ENCODE measurements around the gene PRKCA. TPM values are rescaled to one million over a fixed set of nuclear protein-coding genes. Genes with fewer than 3 reads are reported as not detected.

Gene PRKCA
- total and polyA plus RNA-seq, 2 donors (not counting 3 experiments of a cell fraction or from before 2014, with no cell fraction given), result 7.5 to 34.2 TPM

DNA sequence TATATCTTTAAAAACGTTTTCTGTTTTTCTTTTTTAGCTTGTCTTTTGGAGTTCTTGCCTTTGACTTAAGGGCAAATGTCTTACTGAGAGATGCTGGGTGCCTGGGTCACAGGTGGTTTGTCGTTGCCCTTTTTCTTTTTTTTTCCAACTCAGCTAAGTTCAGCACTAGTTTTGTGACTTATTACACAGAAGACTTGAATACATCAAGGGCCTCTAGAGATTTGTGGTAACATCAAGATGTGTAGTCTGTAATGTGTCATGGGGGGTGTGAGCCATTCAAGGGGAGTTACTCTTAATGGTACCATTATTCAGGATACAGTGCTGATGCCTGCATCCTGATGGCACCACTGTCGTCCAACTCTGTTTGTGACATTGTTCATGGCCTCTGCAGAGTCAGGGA lies 95.1 kb downstream of the PRKCA start:
- Histone ChIP-seq H3K27me3 (ENCODE audit: control insufficient read depth in 2 of 2, insufficient read depth in 2 of 2, low read length in 2 of 2) (no peaks in the 10 kb centered on the region), H3K79me2 (ENCODE audit: control insufficient read depth, insufficient read depth, low read length) (peaks cover 7% of the 10 kb centered on the region), H3K9me3 (replicated peaks; ENCODE audit: control insufficient read depth, insufficient read depth, low read length) (no peaks in the 10 kb centered on the region), H3K9ac (replicated peaks; ENCODE audit: extremely low read depth, insufficient read depth, low read length) (no peak overlapping the region), H4K20me1 (replicated peaks; ENCODE audit: control insufficient read depth, extremely low read depth, insufficient read depth, low read length) (no peaks in the 10 kb centered on the region), H3K36me3 (ENCODE audit: control insufficient read depth in 2 of 2, extremely low read depth in 1 of 2, insufficient read depth in 2 of 2, low read length in 2 of 2) (no peaks in the 10 kb centered on the region), H3K27ac (ENCODE audit: insufficient read depth, low read depth, low read length) (no peak overlapping the region), H2AFZ (ENCODE audit: low read depth, low read length) (no peak overlapping the region), H3K4me2 (ENCODE audit: insufficient read depth, low read length) (no peak overlapping the region), H3K4me1 (ENCODE audit: control insufficient read depth, extremely low read depth, insufficient read depth, low read length) (no peaks in the 10 kb centered on the region), H3K9me1 (replicated peaks; ENCODE audit: control insufficient read depth, extremely low read depth, insufficient read depth, low read length) (no peaks in the 10 kb centered on the region), H3K4me3 (replicated peaks in 1 of 3; ENCODE audit: insufficient read depth in 1 of 3, low read depth in 1 of 3, low read length in 3 of 3) (no peak overlapping the region)
- FAIRE-seq, result no peak
- intact Hi-C loops (cut with micrococcal nuclease), result no loop called here
- ChIA-PET POLR2A (no interaction called here), CTCF (no interaction called here)
- DNase-seq (ENCODE audit: low read depth, low spot score), result no peak
- TF ChIP-seq, protein P1, sequence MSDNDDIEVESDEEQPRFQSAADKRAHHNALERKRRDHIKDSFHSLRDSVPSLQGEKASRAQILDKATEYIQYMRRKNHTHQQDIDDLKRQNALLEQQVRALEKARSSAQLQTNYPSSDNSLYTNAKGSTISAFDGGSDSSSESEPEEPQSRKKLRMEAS (IDR thresholded peaks at IDR 0.05; ENCODE audit: insufficient read depth, insufficient read length), result no peak
- TF ChIP-seq FOS (IDR thresholded peaks at IDR 0.05; ENCODE audit: borderline replicate concordance, insufficient read depth, low read length) (no peak), MYC (IDR thresholded peaks at IDR 0.05; ENCODE audit: low read depth, low read length) (no peak), POLR2AphosphoS5 (IDR thresholded peaks at IDR 0.05; ENCODE audit: insufficient read depth, low read depth, low read length) (no peak), POLR2A (IDR thresholded peaks at IDR 0.05; ENCODE audit: low read depth, low read length) (no peak), GATA2 (IDR thresholded peaks at IDR 0.05; ENCODE audit: insufficient read depth, insufficient read length, low read depth, low read length) (no peak)
- TF ChIP-seq, protein P2, sequence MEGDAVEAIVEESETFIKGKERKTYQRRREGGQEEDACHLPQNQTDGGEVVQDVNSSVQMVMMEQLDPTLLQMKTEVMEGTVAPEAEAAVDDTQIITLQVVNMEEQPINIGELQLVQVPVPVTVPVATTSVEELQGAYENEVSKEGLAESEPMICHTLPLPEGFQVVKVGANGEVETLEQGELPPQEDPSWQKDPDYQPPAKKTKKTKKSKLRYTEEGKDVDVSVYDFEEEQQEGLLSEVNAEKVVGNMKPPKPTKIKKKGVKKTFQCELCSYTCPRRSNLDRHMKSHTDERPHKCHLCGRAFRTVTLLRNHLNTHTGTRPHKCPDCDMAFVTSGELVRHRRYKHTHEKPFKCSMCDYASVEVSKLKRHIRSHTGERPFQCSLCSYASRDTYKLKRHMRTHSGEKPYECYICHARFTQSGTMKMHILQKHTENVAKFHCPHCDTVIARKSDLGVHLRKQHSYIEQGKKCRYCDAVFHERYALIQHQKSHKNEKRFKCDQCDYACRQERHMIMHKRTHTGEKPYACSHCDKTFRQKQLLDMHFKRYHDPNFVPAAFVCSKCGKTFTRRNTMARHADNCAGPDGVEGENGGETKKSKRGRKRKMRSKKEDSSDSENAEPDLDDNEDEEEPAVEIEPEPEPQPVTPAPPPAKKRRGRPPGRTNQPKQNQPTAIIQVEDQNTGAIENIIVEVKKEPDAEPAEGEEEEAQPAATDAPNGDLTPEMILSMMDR (IDR thresholded peaks at IDR 0.05; ENCODE audit: extremely low read depth in 1 of 2, insufficient read depth in 1 of 2, low read depth in 1 of 2, low read length in 2 of 2), result no peak
- dilution Hi-C loops (cut with MboI; ENCODE audit: extremely low pct_ligation_motif_present, low sequenced_read_pairs), result no loop called here
- no TSS peak for BruUV-seq (replicated peaks)

Data from endothelial cell of umbilical vein (primary cell).